ENCODE data around the gene PPIP5K2. TPM values are rescaled to one million over a fixed set of nuclear protein-coding genes. Genes with fewer than 3 reads are reported as not detected.
"Not testable (repeated sequence)": the region's sequence is repeated elsewhere in the genome, so short reads cannot be mapped to it uniquely, and the experiment has no call there.

Gene PPIP5K2
- total RNA-seq, 6 donors from 2014 or later = 10.9 to 48.5 (median 34.7) TPM

DNA sequence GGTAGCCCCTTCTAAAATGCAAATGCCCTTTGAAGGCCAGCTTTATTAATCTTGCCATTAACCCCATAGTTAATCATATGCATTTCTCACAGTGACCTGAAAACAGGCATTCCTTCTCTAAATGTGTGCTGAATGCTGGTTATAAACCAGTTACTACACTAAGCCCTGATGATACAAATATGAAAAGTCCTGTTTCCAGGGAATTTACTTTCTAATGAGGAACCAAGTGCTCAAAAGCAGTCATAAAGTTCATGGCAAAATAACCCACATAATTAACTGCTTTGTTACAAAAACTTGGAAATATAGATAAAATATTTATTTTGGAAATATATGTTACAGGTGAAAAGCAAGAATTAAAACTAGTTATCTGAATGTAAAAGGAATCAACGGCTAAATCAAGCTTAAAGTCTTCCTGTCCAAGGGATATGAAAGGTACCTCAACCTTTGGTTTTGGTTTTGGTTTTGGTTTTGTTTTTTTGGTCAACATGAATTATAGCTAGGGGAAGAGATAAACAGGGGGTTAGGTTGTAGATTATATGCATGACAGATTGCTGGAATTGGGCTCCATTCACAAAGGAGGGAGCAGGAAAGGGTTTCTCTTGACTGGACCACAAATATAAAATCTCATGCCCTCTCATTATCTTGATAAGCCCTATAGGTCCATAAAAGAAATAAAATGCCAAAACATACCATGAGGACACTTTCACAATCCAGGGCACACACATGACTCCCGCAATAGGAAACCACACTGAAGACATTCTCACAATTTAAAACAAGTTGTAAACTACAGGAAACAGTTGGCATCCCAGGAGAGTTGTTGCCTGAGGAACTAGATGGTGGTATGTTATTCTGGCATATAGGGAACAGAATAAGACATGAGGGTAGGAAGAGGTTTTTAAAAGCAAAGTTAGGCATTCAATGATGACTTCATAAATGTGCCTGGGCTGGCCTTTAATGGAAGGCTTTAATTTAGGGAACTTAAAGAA, 91.8 kb downstream of the PPIP5K2 start:
- Histone ChIP-seq H3K9me3 (no peaks in the 10 kb centered on the region), H3K27me3 (no peaks in the 10 kb centered on the region), H3K4me3 (no peak overlapping the region), H3K36me3 (peaks cover 0 to under 1% (median 0%) of the 10 kb centered on the region in 4 donors), H3K27ac (no peak overlapping the region), H3K4me1 (peaks cover 0 to 4% (median 0%) of the 10 kb centered on the region in 4 donors)
- ATAC-seq (ENCODE audit: low FRiP score in 2 of 2) (no peak), DNase-seq (no peak)
- WGBS, 2 donors = 42 to 59% methylated on average over 2 of the region's 2 CpGs
- TF ChIP-seq POLR2AphosphoS5 (IDR thresholded peaks at IDR 0.05) = no peak
- no peak for TF ChIP-seq EP300 (IDR thresholded peaks at IDR 0.05)
- TF ChIP-seq, protein P1, sequence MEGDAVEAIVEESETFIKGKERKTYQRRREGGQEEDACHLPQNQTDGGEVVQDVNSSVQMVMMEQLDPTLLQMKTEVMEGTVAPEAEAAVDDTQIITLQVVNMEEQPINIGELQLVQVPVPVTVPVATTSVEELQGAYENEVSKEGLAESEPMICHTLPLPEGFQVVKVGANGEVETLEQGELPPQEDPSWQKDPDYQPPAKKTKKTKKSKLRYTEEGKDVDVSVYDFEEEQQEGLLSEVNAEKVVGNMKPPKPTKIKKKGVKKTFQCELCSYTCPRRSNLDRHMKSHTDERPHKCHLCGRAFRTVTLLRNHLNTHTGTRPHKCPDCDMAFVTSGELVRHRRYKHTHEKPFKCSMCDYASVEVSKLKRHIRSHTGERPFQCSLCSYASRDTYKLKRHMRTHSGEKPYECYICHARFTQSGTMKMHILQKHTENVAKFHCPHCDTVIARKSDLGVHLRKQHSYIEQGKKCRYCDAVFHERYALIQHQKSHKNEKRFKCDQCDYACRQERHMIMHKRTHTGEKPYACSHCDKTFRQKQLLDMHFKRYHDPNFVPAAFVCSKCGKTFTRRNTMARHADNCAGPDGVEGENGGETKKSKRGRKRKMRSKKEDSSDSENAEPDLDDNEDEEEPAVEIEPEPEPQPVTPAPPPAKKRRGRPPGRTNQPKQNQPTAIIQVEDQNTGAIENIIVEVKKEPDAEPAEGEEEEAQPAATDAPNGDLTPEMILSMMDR (IDR thresholded peaks at IDR 0.05) = no peak
- TF ChIP-seq POLR2A (IDR thresholded peaks at IDR 0.05) = no peak

DNA sequence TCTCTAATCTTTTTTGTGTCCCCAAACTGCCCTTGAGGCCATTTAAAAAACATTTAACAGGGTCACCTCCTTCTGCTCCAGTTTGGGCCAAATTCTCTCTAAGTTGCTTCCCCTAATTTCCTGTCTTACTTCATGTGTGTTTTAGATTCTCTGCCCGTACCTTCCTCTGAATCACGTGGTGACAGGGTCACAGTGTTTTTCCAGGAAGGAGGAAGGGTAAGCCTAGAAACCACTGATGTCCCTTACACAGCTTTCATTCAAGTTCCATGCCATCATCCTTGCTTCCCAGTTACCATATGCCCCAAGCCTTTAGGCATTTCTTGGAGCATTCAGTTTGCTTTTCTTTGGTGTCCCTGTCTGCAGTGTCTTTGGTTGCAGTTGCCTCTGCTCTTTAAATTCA, 96.0 kb downstream of the PPIP5K2 start:
- H3K27me3 ChIP-seq = no peaks in the 10 kb centered on the region
- H3K36me3 ChIP-seq = no peaks in the 10 kb centered on the region
- 20 to 26% methylated on average over 2 of the region's 2 CpGs for WGBS, 2 donors
- H3K27ac ChIP-seq = no peak overlapping the region
- H3K4me1 ChIP-seq = no peaks in the 10 kb centered on the region
- no peaks in the 10 kb centered on the region for H3K9me3 ChIP-seq
- DNase-seq (no peak), ATAC-seq (ENCODE audit: low FRiP score in 2 of 2) (no peak)
- no peak for TF ChIP-seq EP300 (IDR thresholded peaks at IDR 0.05)
- no peak for TF ChIP-seq POLR2AphosphoS5 (IDR thresholded peaks at IDR 0.05)
- no peak overlapping the region for H3K4me3 ChIP-seq

DNA sequence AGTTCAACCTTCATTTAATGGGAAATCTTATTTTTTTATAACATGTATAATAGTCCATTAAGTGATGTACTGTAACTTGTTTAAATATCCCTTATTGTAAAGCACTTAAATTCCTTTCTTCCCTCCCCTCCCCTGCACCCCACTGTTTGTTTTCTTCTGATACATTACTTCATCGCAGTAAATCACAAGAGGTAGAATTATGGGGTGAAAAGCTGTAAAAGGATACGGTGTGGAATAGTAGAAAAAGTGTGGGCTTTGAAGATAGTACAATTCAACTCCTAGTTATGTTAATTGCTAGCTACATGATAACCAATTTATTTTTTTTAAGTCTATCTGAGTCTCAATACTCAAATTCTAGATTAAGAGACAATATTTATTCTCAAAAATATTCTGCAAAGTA, 96.6 kb downstream of the PPIP5K2 start:
- no peak for ATAC-seq (ENCODE audit: low FRiP score in 2 of 2)
- no peaks in the 10 kb centered on the region for H3K9me3 ChIP-seq
- H3K36me3 ChIP-seq = no peaks in the 10 kb centered on the region
- H3K4me3 ChIP-seq = no peak overlapping the region
- DNase-seq = no peak
- H3K27me3 ChIP-seq = no peaks in the 10 kb centered on the region
- no peaks in the 10 kb centered on the region for H3K4me1 ChIP-seq
- H3K27ac ChIP-seq = no peak overlapping the region
- WGBS, 2 donors = 53 to 54% methylated on average over 2 of the region's 2 CpGs
- no peak for TF ChIP-seq EP300 (IDR thresholded peaks at IDR 0.05)
- TF ChIP-seq POLR2A (IDR thresholded peaks at IDR 0.05) = no peak
- TF ChIP-seq, protein P1 (IDR thresholded peaks at IDR 0.05) = no peak
- no peak for TF ChIP-seq POLR2AphosphoS5 (IDR thresholded peaks at IDR 0.05)

DNA sequence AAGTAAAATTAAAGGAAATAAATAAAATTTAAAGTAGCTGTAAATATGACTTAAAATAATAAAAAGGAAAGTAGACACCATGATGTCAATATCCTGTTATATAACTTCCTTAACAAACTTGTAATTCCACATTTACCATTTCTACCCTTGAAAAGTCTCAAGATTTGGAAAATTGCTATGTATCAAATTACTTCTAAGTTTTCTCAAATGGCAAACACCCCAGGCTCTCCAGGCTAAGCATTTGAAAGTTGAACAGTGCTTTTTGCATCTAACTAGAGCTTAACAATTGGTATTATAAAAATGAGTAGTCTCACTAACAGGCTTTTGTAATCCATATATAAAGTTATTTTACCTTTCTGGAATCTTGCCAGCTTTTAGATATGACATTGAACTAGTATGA, 97.0 kb downstream of the PPIP5K2 start:
- no peaks in the 10 kb centered on the region for H3K27me3 ChIP-seq
- TF ChIP-seq, protein P1 (IDR thresholded peaks at IDR 0.05) = no peak
- no peak for TF ChIP-seq POLR2AphosphoS5 (IDR thresholded peaks at IDR 0.05)
- TF ChIP-seq POLR2A (IDR thresholded peaks at IDR 0.05) = no peak
- TF ChIP-seq EP300 (IDR thresholded peaks at IDR 0.05) = no peak
- H3K4me3 ChIP-seq = no peak overlapping the region
- ATAC-seq (ENCODE audit: low FRiP score in 2 of 2) (no peak), DNase-seq (no peak)
- H3K4me1 ChIP-seq = no peaks in the 10 kb centered on the region
- H3K9me3 ChIP-seq = no peaks in the 10 kb centered on the region
- no peaks in the 10 kb centered on the region for H3K36me3 ChIP-seq
- no peak overlapping the region for H3K27ac ChIP-seq

DNA sequence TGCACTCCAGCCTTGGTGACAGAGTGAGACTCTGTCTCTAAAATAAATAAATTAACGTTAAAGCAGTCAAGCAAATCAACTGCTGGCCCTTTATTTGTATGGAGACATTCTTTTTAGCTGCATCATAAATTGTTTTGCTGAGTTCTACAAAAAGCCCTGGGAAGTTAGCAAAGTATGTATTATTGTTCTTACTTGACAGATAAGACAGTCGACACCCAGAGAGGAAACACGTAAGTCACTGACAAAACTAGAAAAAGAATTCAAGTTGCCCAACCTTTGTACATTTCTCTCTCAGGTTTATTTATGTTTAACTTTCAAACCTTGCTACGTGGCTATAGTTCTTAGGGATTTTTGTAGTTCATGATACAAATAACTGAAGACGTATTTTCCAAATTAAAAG, 98.1 kb downstream of the PPIP5K2 start:
- no peak overlapping the region for H3K27ac ChIP-seq
- H3K4me3 ChIP-seq = no peak overlapping the region
- TF ChIP-seq POLR2A (IDR thresholded peaks at IDR 0.05) (no peak), POLR2AphosphoS5 (IDR thresholded peaks at IDR 0.05) (no peak), EP300 (IDR thresholded peaks at IDR 0.05) (no peak)
- TF ChIP-seq, protein P1 (IDR thresholded peaks at IDR 0.05) = no peak
- ATAC-seq (ENCODE audit: low FRiP score in 2 of 2) (no peak), DNase-seq (no peak)
- WGBS, 2 donors = 67% methylated on average over 5 of the region's 5 CpGs
- H3K4me1 ChIP-seq = no peaks in the 10 kb centered on the region
- no peaks in the 10 kb centered on the region for H3K27me3 ChIP-seq
- no peaks in the 10 kb centered on the region for H3K9me3 ChIP-seq
- H3K36me3 ChIP-seq = no peaks in the 10 kb centered on the region

DNA sequence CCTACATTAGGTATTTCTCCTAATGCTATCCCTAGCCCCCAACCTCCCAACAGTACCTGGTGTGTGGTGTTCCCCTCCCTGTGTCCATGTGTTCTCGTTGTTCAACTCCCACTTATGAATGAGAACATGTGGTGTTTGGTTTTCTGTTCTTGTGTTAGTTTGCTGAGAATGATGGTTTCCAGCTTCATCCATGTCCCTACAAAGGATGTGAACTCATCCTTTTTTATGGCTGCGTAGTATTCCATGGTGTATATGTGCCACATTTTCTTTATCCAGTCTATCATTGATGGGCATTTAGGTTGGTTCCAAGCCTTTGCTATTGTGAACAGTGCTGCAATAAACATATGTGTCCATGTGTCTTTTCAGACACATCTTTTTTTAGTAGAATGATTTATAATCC, 99.0 kb downstream of the PPIP5K2 start:
- H3K4me1 ChIP-seq; H3K36me3 ChIP-seq; H3K27me3 ChIP-seq; DNase-seq; ATAC-seq (ENCODE audit: low FRiP score in 2 of 2); H3K4me3 ChIP-seq; H3K27ac ChIP-seq; H3K9me3 ChIP-seq: not testable (repeated sequence)
- 90 to 95% methylated on average over 2 of the region's 2 CpGs for WGBS, 2 donors

Data from upper lobe of left lung (tissue), 6 donors.